GM10266 (cell line): ENCODE results near the gene ELOVL6.

ENCODE experiments used
- DNase-seq: peaks from one replicate; pipeline ENCODE4 v3.0.0; 2012; ENCODE audit errors: extremely low spot score
- CTCF ChIP-seq: IDR thresholded peaks from 2 replicates; pipeline ENCODE4 v1.5.1; 2012; ENCODE audit warnings: mild to moderate bottlenecking, low read depth; ENCODE audit not compliant: control insufficient read depth, insufficient read depth; ENCODE audit errors: missing control alignments

ELOVL6 gene

GRCh38 chr4:110142461-110142860 is 56.0 kb downstream of the ELOVL6 start:
- no peak for TF ChIP-seq CTCF
- DNase-seq, result no peak

- no peak for DNase-seq
Observed at GRCh38 chr4:110139815-110140214, 58.6 kb downstream of the ELOVL6 start.

GRCh38 chr4:110139111-110139510 is 59.3 kb downstream of the ELOVL6 start:
- no peak for TF ChIP-seq CTCF

More at GRCh38 chr4:110139815-110140214, 58.6 kb downstream of the ELOVL6 start:
- no peak for TF ChIP-seq CTCF

GRCh38 chr4:110138551-110138950 is 59.9 kb downstream of the ELOVL6 start:
- DNase-seq, result no peak
- no peak for TF ChIP-seq CTCF

More at GRCh38 chr4:110139111-110139510, 59.3 kb downstream of the ELOVL6 start:
- DNase-seq, result no peak

- no peak for DNase-seq
- TF ChIP-seq CTCF, result no peak
Observed at GRCh38 chr4:110137829-110138228, 60.6 kb downstream of the ELOVL6 start.

GRCh38 chr4:110135523-110135922 is 62.9 kb downstream of the ELOVL6 start:
- no peak for DNase-seq

GRCh38 chr4:110135076-110135475 is 63.3 kb downstream of the ELOVL6 start:
- DNase-seq, result no peak
- TF ChIP-seq CTCF, result no peak

More at GRCh38 chr4:110135523-110135922, 62.9 kb downstream of the ELOVL6 start:
- no peak for TF ChIP-seq CTCF
